Skeletal muscle satellite cell (primary cell): Measurements from ENCODE around the gene KRT81. TPM values are rescaled to one million over a fixed set of nuclear protein-coding genes. Genes with fewer than 3 reads are reported as not detected.

ENCODE experiments used
- H3K27me3 ChIP-seq: 2 replicates; pipeline ENCODE4 v1.7.0; 2013; ENCODE audit warnings: low read length; ENCODE audit not compliant: control insufficient read depth, insufficient read depth
- H3K36me3 ChIP-seq: 2 replicates; pipeline ENCODE4 v1.7.0; 2013; ENCODE audit warnings: mild to moderate bottlenecking, control low read depth, low read length; ENCODE audit not compliant: insufficient read depth
- H3K4me1 ChIP-seq: 2 replicates; pipeline ENCODE4 v1.7.0; 2013; ENCODE audit warnings: low read length; ENCODE audit not compliant: control insufficient read depth, insufficient read depth
- H3K4me2 ChIP-seq: 2 replicates; pipeline ENCODE4 v1.7.0; 2013; ENCODE audit warnings: mild to moderate bottlenecking, low read length
- H3K4me3 ChIP-seq: 2 replicates; pipeline ENCODE4 v1.7.0; 2013; ENCODE audit warnings: low read length
- H3K9ac ChIP-seq: 2 replicates; pipeline ENCODE4 v1.7.0; 2013; ENCODE audit warnings: mild to moderate bottlenecking, low read depth, low read length, moderate library complexity
- H3K9me3 ChIP-seq: replicated peaks from 2 replicates; pipeline ENCODE4 v1.7.0; 2013; ENCODE audit warnings: mild to moderate bottlenecking, control low read depth, low read length
- total RNA-seq: library from RNA; depleted of rRNA; stranded (reverse); fragments of >200 nt; gene quantifications from 2 replicates; pipeline ENCODE4 v1.2.3, GENCODE V29; 2012; rRNA removed

Gene KRT81
- total RNA-seq = under 0.01 TPM in 1 of 2 replicates, not detected in the other

DNA sequence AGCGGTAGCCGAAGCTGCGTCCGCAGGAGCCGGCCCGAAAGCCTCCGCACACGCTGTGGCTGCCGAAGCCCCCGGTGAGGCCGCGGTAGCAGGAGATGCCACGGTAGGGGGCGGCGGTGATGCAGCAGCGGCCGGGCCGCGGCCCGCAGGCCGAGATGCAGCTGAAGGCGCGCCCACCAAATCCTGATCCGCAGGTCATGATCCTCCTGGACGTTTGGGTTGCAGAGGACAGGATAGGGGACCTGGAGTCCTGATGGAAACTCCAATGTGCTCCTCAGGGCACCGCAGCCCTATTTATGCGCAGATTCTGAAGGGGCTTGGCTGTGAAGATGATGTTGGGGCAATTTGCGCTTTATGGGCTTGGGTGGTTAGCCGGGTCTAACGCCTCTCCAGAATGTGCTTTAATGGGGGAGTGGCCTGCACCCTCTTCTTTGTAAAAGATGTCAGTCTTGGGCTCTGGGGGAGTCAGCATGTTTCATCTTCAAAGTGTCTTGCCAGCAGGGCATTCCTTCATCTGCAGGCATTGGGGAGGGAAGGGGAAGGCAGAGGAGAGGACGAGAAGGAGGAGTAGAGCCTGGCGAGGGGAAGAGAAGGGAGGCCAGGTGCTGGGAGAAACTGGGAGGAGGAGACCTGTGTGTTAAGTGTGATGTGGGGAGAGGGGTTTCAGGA lies at the start of gene KRT81:
Gene KRT81 (minus strand): TSS at position 268 of the 669 bp plus-strand sequence. CDS start 69 bp downstream, at position 199.
- H3K4me1 ChIP-seq = peaks cover 10% of the 10 kb centered on the region
- H3K4me3 ChIP-seq = no peak within 1 kb of the TSS
- H3K36me3 ChIP-seq = no peaks in the 10 kb centered on the region
- no peak within 1 kb of the TSS for H3K9ac ChIP-seq
- no peaks in the 10 kb centered on the region for H3K9me3 ChIP-seq
- H3K27me3 ChIP-seq = no peaks in the 10 kb centered on the region
- H3K4me2 ChIP-seq = no peak within 1 kb of the TSS

DNA sequence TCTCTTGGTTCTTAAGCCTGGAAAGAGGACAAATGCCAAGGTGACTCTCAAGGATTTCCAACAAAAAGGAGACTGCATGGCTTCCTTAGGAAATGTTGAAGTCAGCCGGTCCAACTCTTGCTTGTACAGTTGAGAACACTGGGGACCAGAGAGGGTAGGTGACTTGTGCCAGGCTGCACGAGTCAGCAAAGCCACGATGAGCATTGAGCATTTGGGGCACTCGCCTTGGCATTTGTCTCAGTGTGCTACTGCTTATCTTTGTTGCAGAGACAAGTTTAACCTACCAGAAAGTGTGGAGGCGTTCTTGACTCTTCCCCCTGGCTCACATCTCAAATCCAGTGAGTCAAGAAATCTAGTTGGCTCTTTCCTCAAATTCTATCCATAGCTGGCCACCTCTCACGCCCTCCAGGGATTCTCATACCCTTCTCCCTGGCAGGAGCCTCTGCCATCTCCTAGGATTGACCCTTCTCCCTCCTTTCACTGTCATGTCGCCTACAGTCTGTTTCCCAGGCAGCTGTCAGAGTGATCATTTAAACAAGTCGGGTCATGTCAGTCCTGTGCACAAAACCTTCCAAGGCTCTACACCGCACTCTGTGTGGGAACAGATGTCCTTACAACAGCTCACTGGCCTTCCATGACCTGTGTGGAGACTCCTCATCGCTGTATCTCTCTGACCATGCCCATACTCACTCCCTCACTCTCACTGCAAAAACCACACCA lies 47.1 kb upstream of the KRT81 start:
- H3K4me3 ChIP-seq = no peak overlapping the region
- H3K9me3 ChIP-seq = peaks cover 2% of the 10 kb centered on the region
- peaks cover 67% of the 10 kb centered on the region for H3K27me3 ChIP-seq
- H3K4me1 ChIP-seq = no peaks in the 10 kb centered on the region
- H3K9ac ChIP-seq = no peak overlapping the region
- H3K4me2 ChIP-seq = no peak overlapping the region
- H3K36me3 ChIP-seq = no peaks in the 10 kb centered on the region

DNA sequence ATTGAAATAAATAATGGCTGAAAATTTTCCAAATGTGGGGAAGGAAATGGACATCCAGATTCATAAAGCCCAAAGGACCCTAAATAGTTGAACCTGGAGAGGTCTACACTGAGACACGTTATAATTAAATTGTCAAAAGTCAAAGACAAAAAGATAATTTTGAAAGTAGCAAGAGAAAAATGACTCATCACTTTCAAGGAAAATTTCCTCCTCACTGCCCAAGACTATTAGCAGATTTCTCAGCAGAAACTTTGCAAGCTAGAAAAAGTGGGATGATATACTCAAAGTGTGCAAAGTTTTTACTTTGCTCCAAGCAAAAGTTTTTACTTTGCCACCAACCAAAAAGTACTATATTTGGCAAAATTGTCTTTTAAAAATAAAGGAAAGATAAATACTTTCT lies 45.7 kb upstream of the KRT81 start:
- Histone ChIP-seq H3K9me3 (no peaks in the 10 kb centered on the region), H3K4me1 (no peaks in the 10 kb centered on the region), H3K4me2 (no peak overlapping the region), H3K36me3 (no peaks in the 10 kb centered on the region), H3K27me3 (peaks cover 59% of the 10 kb centered on the region), H3K4me3 (no peak overlapping the region), H3K9ac (no peak overlapping the region)

DNA sequence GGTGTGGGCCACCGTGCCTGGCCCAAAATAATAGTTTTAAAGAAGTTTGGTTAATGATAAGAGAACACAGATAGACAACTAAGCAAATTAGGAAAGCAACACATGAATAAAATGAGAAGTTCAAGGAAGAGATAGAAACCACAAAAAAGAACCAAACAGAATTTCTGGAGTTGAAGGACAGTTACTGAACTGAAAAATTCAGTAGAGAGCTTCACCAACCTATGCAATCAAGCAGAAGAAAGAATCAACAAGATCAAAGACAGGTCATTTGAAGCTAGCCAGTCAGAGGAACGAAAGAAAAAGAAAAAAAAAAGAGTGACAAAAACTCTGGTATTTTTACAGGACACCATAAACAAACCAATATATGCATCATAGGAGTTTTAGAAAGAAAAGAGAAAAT lies 45.3 kb upstream of the KRT81 start:
- H3K4me3 ChIP-seq = no peak overlapping the region
- no peak overlapping the region for H3K9ac ChIP-seq
- H3K4me1 ChIP-seq = no peaks in the 10 kb centered on the region
- no peaks in the 10 kb centered on the region for H3K9me3 ChIP-seq
- H3K27me3 ChIP-seq = peaks cover 59% of the 10 kb centered on the region
- H3K4me2 ChIP-seq = no peak overlapping the region
- H3K36me3 ChIP-seq = no peaks in the 10 kb centered on the region

DNA sequence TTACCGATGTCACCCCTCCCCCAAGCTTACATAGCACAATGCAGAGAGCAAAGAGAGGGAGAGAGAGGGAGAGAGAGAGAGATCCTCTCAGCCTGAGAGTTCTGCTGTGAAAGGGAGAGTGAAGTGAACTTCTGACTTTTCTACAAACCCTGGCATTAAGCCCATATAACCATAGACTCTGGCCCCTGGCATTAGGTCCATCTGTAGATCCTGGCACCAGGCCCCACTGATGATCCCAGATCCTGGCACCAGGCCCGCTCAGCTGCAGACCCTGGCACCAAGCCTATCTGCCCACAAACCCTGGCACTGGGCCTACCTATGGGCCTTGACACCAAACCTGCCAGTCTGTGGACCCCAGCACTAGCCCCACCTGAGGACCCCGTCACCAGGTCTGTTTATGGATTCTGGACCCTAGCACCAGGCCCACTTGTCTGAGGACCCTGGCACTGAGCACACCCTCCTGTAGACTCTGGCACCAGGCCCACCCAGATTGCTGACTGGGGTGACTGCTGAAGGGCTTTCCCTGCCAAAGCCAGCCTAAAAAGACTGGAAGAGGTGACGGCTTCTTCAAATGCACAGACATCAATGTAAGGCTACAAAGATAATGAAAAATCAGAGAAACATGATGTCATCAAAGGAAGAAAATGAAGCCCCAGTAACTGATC lies 44.4 kb upstream of the KRT81 start:
- Histone ChIP-seq H3K9ac (no peak overlapping the region), H3K27me3 (peaks cover 59% of the 10 kb centered on the region), H3K4me2 (no peak overlapping the region), H3K4me1 (no peaks in the 10 kb centered on the region), H3K4me3 (no peak overlapping the region), H3K9me3 (no peaks in the 10 kb centered on the region), H3K36me3 (no peaks in the 10 kb centered on the region)

DNA sequence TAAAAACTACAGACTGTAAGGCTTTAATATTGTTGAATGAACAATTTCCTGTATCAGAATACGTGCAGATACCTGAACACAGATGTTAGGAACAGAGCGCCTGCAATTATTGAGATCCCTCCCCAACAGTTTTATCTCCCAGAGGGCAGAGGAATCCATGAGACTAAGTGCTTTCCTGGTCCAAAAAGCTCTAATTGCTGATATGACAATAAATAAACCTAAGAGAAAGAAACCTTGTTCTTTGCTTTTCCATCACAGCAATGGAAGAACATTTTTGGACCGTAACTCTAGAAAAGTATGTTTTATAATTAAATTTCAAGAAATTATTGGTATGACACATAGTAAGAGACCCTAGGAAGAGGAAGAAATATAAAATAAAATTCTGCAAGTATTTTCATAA lies 42.9 kb upstream of the KRT81 start:
- Histone ChIP-seq H3K4me2 (no peak overlapping the region), H3K4me3 (no peak overlapping the region), H3K9me3 (no peaks in the 10 kb centered on the region), H3K27me3 (peaks cover 50% of the 10 kb centered on the region), H3K4me1 (no peaks in the 10 kb centered on the region), H3K36me3 (no peaks in the 10 kb centered on the region), H3K9ac (no peak overlapping the region)

DNA sequence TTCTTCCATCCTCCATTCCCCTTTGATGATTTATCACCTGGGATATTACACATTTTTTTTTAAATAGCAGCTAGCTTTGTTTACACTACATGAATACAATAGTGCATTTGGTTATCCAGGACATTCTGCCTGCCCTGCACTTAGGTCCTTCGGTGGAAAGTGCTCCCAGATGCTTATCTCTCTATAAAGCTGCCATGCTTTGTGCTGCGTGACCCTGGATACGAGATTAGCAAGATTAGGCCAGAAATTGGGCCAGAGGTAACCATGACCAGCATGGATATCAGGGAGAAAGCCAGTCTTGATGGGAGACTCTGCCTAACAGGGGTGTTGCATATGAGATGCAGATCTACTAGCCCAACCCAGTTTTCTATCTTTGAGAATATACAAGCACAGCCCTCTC lies 42.0 kb upstream of the KRT81 start:
- H3K9ac ChIP-seq = no peak overlapping the region
- H3K27me3 ChIP-seq = peaks cover 42% of the 10 kb centered on the region
- no peak overlapping the region for H3K4me2 ChIP-seq
- H3K36me3 ChIP-seq = no peaks in the 10 kb centered on the region
- no peak overlapping the region for H3K4me3 ChIP-seq
- no peaks in the 10 kb centered on the region for H3K9me3 ChIP-seq
- no peaks in the 10 kb centered on the region for H3K4me1 ChIP-seq

DNA sequence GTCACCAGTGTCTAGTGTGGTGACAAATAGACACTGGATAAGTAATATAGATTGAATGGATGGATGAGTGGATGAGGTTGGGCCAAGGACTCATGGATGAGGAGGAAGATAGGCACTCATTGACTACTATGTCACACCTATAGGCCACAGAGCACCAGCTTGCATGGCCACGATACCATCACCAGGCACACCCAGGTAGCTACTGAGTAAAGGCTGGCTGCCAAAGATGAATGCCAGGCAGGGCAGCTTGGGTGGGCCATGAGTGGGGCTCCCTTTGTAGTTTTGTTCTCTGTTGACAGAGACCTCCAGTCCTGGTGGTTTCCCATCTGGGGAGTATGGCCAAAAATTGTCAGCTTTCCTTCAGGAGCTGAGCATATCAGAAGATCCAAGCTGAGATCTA lies 41.0 kb upstream of the KRT81 start:
- peaks cover 33% of the 10 kb centered on the region for H3K27me3 ChIP-seq
- H3K4me3 ChIP-seq = no peak overlapping the region

DNA sequence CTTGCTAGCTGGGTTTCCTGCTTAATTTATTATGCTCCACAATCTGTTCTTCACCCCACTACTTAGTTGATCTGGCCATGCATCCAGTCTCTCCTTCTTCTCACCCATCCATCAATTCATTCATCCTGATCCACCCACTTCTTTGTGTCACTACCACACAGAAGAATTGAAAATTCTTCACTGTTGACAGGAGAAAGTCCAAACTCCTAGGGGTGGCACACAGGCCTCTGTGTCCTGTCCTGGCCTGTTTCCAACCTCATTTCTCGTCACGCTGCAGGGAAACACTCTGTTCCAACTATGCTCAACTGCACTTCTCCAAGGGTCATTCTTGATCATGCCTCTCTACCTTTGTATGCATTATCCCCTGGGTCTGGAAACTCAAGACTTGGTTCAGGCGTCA lies 40.5 kb upstream of the KRT81 start:
- Histone ChIP-seq H3K4me1 (no peaks in the 10 kb centered on the region), H3K4me3 (no peak overlapping the region), H3K36me3 (no peaks in the 10 kb centered on the region), H3K4me2 (no peak overlapping the region), H3K9me3 (no peaks in the 10 kb centered on the region), H3K9ac (no peak overlapping the region), H3K27me3 (peaks cover 33% of the 10 kb centered on the region)

More for the DNA sequence above, 41.0 kb upstream of the KRT81 start:
- Histone ChIP-seq H3K4me2 (no peak overlapping the region), H3K36me3 (no peaks in the 10 kb centered on the region), H3K4me1 (no peaks in the 10 kb centered on the region), H3K9me3 (no peaks in the 10 kb centered on the region), H3K9ac (no peak overlapping the region)

DNA sequence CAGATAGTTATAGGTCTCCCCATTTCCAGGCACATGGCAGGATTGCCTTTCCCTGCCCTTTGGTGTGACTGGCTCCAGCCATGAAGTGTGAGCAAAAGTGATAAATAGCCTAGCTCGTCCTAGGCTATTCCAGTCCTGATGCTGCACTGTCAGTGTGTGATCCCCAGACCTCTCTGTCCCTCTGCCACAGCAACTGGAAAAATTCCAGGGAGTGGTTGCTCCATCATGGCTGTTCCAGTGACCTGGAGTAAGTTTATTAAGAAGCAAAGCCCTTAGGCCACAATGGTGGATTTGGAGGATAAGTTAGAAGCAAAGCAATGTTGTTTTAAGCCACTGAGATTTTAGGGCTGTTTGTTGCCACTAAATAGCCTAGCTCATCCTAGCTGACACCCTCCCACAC lies 39.7 kb upstream of the KRT81 start:
- no peak overlapping the region for H3K4me2 ChIP-seq
- H3K4me1 ChIP-seq = no peaks in the 10 kb centered on the region
- H3K4me3 ChIP-seq = no peak overlapping the region
- H3K9ac ChIP-seq = no peak overlapping the region
- H3K36me3 ChIP-seq = no peaks in the 10 kb centered on the region
- no peaks in the 10 kb centered on the region for H3K9me3 ChIP-seq
- H3K27me3 ChIP-seq = peaks cover 33% of the 10 kb centered on the region

DNA sequence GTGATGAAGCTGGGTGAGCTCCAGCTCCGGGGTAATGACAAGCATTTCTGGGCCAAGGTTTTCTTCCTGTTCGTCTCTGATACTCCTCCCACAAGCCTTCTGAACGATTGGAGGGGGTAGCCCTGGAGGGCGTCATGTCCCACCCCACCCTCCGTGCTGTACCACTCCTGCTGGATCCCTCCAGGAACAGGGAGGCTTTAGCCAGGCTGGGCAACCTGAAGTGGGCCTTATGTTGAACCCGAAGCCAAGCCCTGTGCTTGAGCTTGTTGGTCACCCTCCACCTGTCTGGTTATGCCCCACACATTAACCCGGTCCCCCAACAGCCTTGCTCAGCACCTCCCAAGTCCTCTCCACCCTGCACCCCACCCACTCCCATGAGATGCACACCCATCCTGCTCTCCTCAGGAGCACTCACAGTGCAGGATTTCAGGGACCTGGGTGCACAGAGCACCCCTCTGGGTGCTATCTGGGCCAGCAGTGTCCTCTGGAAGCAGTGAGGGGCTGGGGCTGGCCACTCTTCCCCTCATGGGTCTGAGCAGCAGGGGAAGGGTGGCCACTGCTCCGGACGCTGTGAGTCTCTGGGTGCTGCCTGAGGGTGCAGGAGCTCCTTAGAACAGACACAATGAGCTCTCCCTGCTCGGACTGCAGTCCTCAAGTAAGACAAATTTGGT lies 36.6 kb upstream of the KRT81 start:
- Histone ChIP-seq H3K27me3 (peaks cover 30% of the 10 kb centered on the region), H3K9me3 (no peaks in the 10 kb centered on the region), H3K4me1 (no peaks in the 10 kb centered on the region), H3K36me3 (no peaks in the 10 kb centered on the region), H3K9ac (no peak overlapping the region), H3K4me2 (no peak overlapping the region), H3K4me3 (no peak overlapping the region)
